SK-N-SH (cell line): ENCODE results near the gene SMCHD1. TPM values are rescaled to one million over a fixed set of nuclear protein-coding genes. Genes with fewer than 3 reads are reported as not detected.

Experiments
- CTCF ChIA-PET: fragments of 300-600, 350-600 bp; formaldehyde crosslinking; extraction: SDS; loops from one replicate; lab custom pipeline; 2021; lab: Yijun Ruan, JAX
- POLR2A ChIA-PET: fragments of 350-600 bp; sonication (Branson Sonifier 250); formaldehyde crosslinking; extraction: SDS; loops from one replicate; lab custom pipeline; 2020; ENCODE audit warnings: antibody characterized with exemption, inconsistent platforms; lab: Yijun Ruan, JAX
- DNase-seq: peaks from one replicate; pipeline ENCODE4 v3.0.0; 2012
- H2AFZ ChIP-seq: fragments of 200-600 bp; sonication (generic); 2 replicates; pipeline ENCODE4 v1.8.1; 2016; ENCODE audit warnings: antibody characterized with exemption, mild to moderate bottlenecking, low read depth
- H3F3A ChIP-seq: fragments of 200-600 bp; sonication (generic); replicated peaks from 2 replicates; pipeline ENCODE3; 2016; ENCODE audit warnings: antibody characterized with exemption, mild to moderate bottlenecking; ENCODE audit not compliant: insufficient read depth
- H3K27ac ChIP-seq, 2 experiments: fragments of 200-500 bp in 1 of 2; fragments of 200-600 bp in 1 of 2; sonication (Bioruptor generic) in 1 of 2; sonication (generic), shearing (Covaris generic) in 1 of 2; 2 replicates each; pipeline versions ENCODE4 v1.5.1 to v1.6.1; 2014 to 2016; ENCODE audit warnings: low read depth in 2 of 2, inconsistent platforms in 1 of 2, low read length in 1 of 2, mild to moderate bottlenecking in 1 of 2, mixed read lengths in 1 of 2
- H3K27me3 ChIP-seq: fragments of 200-600 bp; sonication (generic), shearing (Covaris generic); 2 replicates; pipeline ENCODE4 v1.6.1; 2016; ENCODE audit warnings: mixed run types; ENCODE audit not compliant: insufficient read depth
- H3K36me3 ChIP-seq, 2 experiments: fragments of 200-500 bp in 1 of 2; fragments of 200-600 bp in 1 of 2; sonication (Bioruptor generic) in 1 of 2; sonication (generic) in 1 of 2; replicated peaks in 1 of 2; 2 replicates each; pipeline versions ENCODE3 to v1.5.1; 2014 to 2016; ENCODE audit warnings: low read length in 1 of 2, mild to moderate bottlenecking in 1 of 2; ENCODE audit not compliant: insufficient read depth in 2 of 2, control insufficient read depth in 1 of 2
- H3K4me1 ChIP-seq, 2 experiments: fragments of 200-500 bp in 1 of 2; fragments of 200-600 bp in 1 of 2; sonication (Bioruptor generic) in 1 of 2; sonication (generic), shearing (Covaris generic) in 1 of 2; 2 replicates each; pipeline versions ENCODE4 v1.5.1 to v1.6.1; 2014 to 2016; ENCODE audit warnings: low read depth in 1 of 2, low read length in 1 of 2, mixed run types in 1 of 2; ENCODE audit not compliant: insufficient read depth in 2 of 2, control insufficient read depth in 1 of 2
- H3K4me2 ChIP-seq: fragments of 200-600 bp; sonication (generic), shearing (Covaris generic); 2 replicates; pipeline ENCODE4 v1.6.1; 2017; ENCODE audit warnings: mixed run types
- H3K4me3 ChIP-seq, 2 experiments: fragments of 200-500 bp in 1 of 2; fragments of 200-600 bp in 1 of 2; sonication (Bioruptor generic) in 1 of 2; sonication (generic), shearing (Covaris generic) in 1 of 2; 2 replicates each; pipeline versions ENCODE4 v1.5.1 to v1.8.1; 2014 to 2016; ENCODE audit warnings: low read depth in 2 of 2, inconsistent platforms in 1 of 2, low read length in 1 of 2, mild to moderate bottlenecking in 1 of 2, mixed read lengths in 1 of 2, moderate library complexity in 1 of 2
- H3K79me2 ChIP-seq: fragments of 200-600 bp; sonication (generic); 2 replicates; pipeline ENCODE4 v1.8.1; 2017; ENCODE audit warnings: mild to moderate bottlenecking; ENCODE audit not compliant: insufficient read depth
- H3K9ac ChIP-seq: fragments of 200-600 bp; sonication (generic); 2 replicates; pipeline ENCODE4 v1.6.1; 2017; ENCODE audit warnings: mixed run types
- H3K9me2 ChIP-seq: fragments of 200-600 bp; sonication (generic); 2 replicates; pipeline ENCODE4 v1.6.1; 2017; ENCODE audit warnings: mixed run types
- H3K9me3 ChIP-seq: fragments of 200-600 bp; sonication (generic); 2 replicates; pipeline ENCODE4 v1.6.1; 2017; ENCODE audit warnings: mixed run types, mild to moderate bottlenecking, moderate library complexity
- H4K20me1 ChIP-seq: fragments of 200-600 bp; sonication (generic); 2 replicates; pipeline ENCODE4 v1.6.1; 2017; ENCODE audit warnings: mild to moderate bottlenecking, mixed run types; ENCODE audit not compliant: insufficient read depth
- CHD2 ChIP-seq: fragments of 150-350 bp; IDR thresholded peaks from 2 replicates; pipeline ENCODE4 v1.6.1; 2018; ENCODE audit warnings: low read length; ENCODE audit not compliant: partially characterized antibody
- EZH2phosphoT487 ChIP-seq: fragments of 200-600 bp; sonication (generic); IDR thresholded peaks from 2 replicates; pipeline ENCODE4 v1.6.1; 2017; ENCODE audit warnings: low read depth, mixed run types, mild to moderate bottlenecking, antibody characterized with exemption, moderate library complexity, borderline replicate concordance
- FOSL2 ChIP-seq: IDR thresholded peaks from 2 replicates; pipeline ENCODE4 v1.4.0; 2012; ENCODE audit warnings: low read depth, mild to moderate bottlenecking, moderate library complexity, borderline replicate concordance
- GABPA ChIP-seq: IDR thresholded peaks from 2 replicates; pipeline ENCODE4 v1.4.0; 2012; ENCODE audit warnings: low read depth, mild to moderate bottlenecking
- GATA2 ChIP-seq: sonication (generic); formaldehyde crosslinking; IDR thresholded peaks from 2 replicates; pipeline ENCODE4 v1.5.0; 2020; ENCODE audit warnings: mild to moderate bottlenecking, missing genetic modification reagents
- JUND ChIP-seq: IDR thresholded peaks from 2 replicates; pipeline ENCODE4 v1.4.0; 2012
- MAX ChIP-seq: IDR thresholded peaks from 2 replicates; pipeline ENCODE4 v1.4.0; 2012; ENCODE audit warnings: low read depth
- MXI1 ChIP-seq: IDR thresholded peaks from 2 replicates; pipeline ENCODE4 v1.6.1; 2012; ENCODE audit warnings: mild to moderate bottlenecking, low read depth, low read length, improper control_type of control experiment
- NFIC ChIP-seq: IDR thresholded peaks from 2 replicates; pipeline ENCODE4 v1.4.0; 2012; ENCODE audit warnings: borderline replicate concordance
- NRF1 ChIP-seq: IDR thresholded peaks from 2 replicates; pipeline ENCODE4 v1.6.1; 2012; ENCODE audit warnings: low read depth, mild to moderate bottlenecking, low read length
- RAD21 ChIP-seq: IDR thresholded peaks from 2 replicates; pipeline ENCODE4 v1.6.1; 2012; ENCODE audit warnings: mild to moderate bottlenecking, low read length
- RFX5 ChIP-seq: IDR thresholded peaks from 2 replicates; pipeline ENCODE4 v1.6.1; 2012; ENCODE audit warnings: mild to moderate bottlenecking, improper control_type of control experiment, low read length
- SIN3A ChIP-seq: IDR thresholded peaks from 2 replicates; pipeline ENCODE4 v1.6.1; 2012; ENCODE audit warnings: low read depth, mild to moderate bottlenecking, low read length, moderate library complexity, borderline replicate concordance
- SMC3 ChIP-seq: IDR thresholded peaks from 2 replicates; pipeline ENCODE4 v1.6.1; 2012; ENCODE audit warnings: low read depth, low read length, improper control_type of control experiment
- TEAD4 ChIP-seq: IDR thresholded peaks from 2 replicates; pipeline ENCODE4 v1.4.0; 2012; ENCODE audit warnings: mild to moderate bottlenecking, borderline replicate concordance; ENCODE audit not compliant: insufficient read depth
- WGBS: methylation state at CpG from one replicate; pipeline ENCODE4 v1.1.6; 2017; ENCODE audit warnings: low lambda C conversion rate; 5-methylcytosine and 5-hydroxymethylcytosine counted together
- polyA plus RNA-seq, 3 experiments: library from polyadenylated mRNA; depleted of rRNA; stranded (reverse); fragments of >200 nt; gene quantifications; 2 replicates each; pipeline ENCODE4 v1.2.3, GENCODE V29; 2012
- TF ChIP-seq, protein P1 (sequence below): IDR thresholded peaks from 2 replicates; pipeline ENCODE4 v1.4.0; 2012; ENCODE audit warnings: low read depth, borderline replicate concordance
- TF ChIP-seq, protein P2 (sequence below): IDR thresholded peaks from 2 replicates; pipeline ENCODE4 v1.6.1; 2012; ENCODE audit warnings: mild to moderate bottlenecking, low read depth, low read length, moderate library complexity

Gene SMCHD1
- polyA plus RNA-seq, 1 of the 3 experiments (the other 2 are of a cell fraction), result 8.9 TPM

- Histone ChIP-seq H4K20me1 (no peaks in the 10 kb centered on the region), H3K9me3 (no peaks in the 10 kb centered on the region), H3K4me3 (no peak overlapping the region), H3K4me2 (no peak overlapping the region), H3K27me3 (no peaks in the 10 kb centered on the region), H3K9me2 (no peaks in the 10 kb centered on the region), H3K4me1 (no peaks in the 10 kb centered on the region), H3K27ac (no peak overlapping the region), H3K79me2 (no peaks in the 10 kb centered on the region), H3K9ac (no peak overlapping the region), H3K36me3 (no peaks in the 10 kb centered on the region), H2AFZ (no peak overlapping the region), H3F3A (no peaks in the 10 kb centered on the region)
- ChIA-PET CTCF (no interaction called here), POLR2A (no interaction called here)
- TF ChIP-seq TEAD4 (no peak), CHD2 (no peak), EZH2phosphoT487 (no peak), GABPA (no peak), SMC3 (no peak), MXI1 (no peak), GATA2 (CRISPR knock-in tag) (no peak), MAX (no peak), NRF1 (no peak), JUND (no peak), FOSL2 (no peak), RAD21 (no peak), RFX5 (no peak), NFIC (no peak), SIN3A (no peak)
- TF ChIP-seq, protein P1, sequence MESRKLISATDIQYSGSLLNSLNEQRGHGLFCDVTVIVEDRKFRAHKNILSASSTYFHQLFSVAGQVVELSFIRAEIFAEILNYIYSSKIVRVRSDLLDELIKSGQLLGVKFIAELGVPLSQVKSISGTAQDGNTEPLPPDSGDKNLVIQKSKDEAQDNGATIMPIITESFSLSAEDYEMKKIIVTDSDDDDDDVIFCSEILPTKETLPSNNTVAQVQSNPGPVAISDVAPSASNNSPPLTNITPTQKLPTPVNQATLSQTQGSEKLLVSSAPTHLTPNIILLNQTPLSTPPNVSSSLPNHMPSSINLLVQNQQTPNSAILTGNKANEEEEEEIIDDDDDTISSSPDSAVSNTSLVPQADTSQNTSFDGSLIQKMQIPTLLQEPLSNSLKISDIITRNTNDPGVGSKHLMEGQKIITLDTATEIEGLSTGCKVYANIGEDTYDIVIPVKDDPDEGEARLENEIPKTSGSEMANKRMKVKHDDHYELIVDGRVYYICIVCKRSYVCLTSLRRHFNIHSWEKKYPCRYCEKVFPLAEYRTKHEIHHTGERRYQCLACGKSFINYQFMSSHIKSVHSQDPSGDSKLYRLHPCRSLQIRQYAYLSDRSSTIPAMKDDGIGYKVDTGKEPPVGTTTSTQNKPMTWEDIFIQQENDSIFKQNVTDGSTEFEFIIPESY, result no peak
- TF ChIP-seq, protein P2, sequence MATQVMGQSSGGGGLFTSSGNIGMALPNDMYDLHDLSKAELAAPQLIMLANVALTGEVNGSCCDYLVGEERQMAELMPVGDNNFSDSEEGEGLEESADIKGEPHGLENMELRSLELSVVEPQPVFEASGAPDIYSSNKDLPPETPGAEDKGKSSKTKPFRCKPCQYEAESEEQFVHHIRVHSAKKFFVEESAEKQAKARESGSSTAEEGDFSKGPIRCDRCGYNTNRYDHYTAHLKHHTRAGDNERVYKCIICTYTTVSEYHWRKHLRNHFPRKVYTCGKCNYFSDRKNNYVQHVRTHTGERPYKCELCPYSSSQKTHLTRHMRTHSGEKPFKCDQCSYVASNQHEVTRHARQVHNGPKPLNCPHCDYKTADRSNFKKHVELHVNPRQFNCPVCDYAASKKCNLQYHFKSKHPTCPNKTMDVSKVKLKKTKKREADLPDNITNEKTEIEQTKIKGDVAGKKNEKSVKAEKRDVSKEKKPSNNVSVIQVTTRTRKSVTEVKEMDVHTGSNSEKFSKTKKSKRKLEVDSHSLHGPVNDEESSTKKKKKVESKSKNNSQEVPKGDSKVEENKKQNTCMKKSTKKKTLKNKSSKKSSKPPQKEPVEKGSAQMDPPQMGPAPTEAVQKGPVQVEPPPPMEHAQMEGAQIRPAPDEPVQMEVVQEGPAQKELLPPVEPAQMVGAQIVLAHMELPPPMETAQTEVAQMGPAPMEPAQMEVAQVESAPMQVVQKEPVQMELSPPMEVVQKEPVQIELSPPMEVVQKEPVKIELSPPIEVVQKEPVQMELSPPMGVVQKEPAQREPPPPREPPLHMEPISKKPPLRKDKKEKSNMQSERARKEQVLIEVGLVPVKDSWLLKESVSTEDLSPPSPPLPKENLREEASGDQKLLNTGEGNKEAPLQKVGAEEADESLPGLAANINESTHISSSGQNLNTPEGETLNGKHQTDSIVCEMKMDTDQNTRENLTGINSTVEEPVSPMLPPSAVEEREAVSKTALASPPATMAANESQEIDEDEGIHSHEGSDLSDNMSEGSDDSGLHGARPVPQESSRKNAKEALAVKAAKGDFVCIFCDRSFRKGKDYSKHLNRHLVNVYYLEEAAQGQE, result no peak
- no peak for DNase-seq
- 84% methylated on average over 1 of the region's 1 CpG for WGBS
Measured at GRCh38 chr18:2642771-2643170, 12.8 kb upstream of the SMCHD1 start.
